H9 (cell line): ENCODE results near the gene SH3BGR. TPM values are rescaled to one million over a fixed set of nuclear protein-coding genes. Genes with fewer than 3 reads are reported as not detected.

Source experiments
- DNase-seq: peaks from one replicate; pipeline ENCODE4 v3.0.0-alpha.2; 2017
- H2AFZ ChIP-seq: one replicate; pipeline ENCODE4 v1.6.1; 2013; ENCODE audit warnings: mild to moderate bottlenecking, low read length, control low read depth, moderate library complexity
- H2AK5ac ChIP-seq: 2 replicates; pipeline ENCODE4 v1.6.1; 2013; ENCODE audit warnings: low read length, control low read depth, mixed read lengths; ENCODE audit not compliant: insufficient read length
- H2BK120ac ChIP-seq: one replicate; pipeline ENCODE4 v1.6.1; 2013; ENCODE audit warnings: low read depth, mild to moderate bottlenecking, low read length, control low read depth, inconsistent platforms; ENCODE audit not compliant: poor library complexity, severe bottlenecking
- H2BK12ac ChIP-seq: 2 replicates; pipeline ENCODE4 v1.6.1; 2013; ENCODE audit warnings: low read length, control low read depth, mixed read lengths, low read depth; ENCODE audit not compliant: insufficient read length
- H2BK15ac ChIP-seq: 2 replicates; pipeline ENCODE4 v1.6.1; 2013; ENCODE audit warnings: low read depth, low read length, control low read depth
- H2BK20ac ChIP-seq: one replicate; pipeline ENCODE4 v1.6.1; 2013; ENCODE audit warnings: low read depth, mild to moderate bottlenecking, low read length, control low read depth, inconsistent platforms; ENCODE audit not compliant: poor library complexity, severe bottlenecking
- H2BK5ac ChIP-seq: 2 replicates; pipeline ENCODE4 v1.6.1; 2013; ENCODE audit warnings: low read length, control low read depth, mixed read lengths; ENCODE audit not compliant: insufficient read length
- H3K14ac ChIP-seq: 2 replicates; pipeline ENCODE4 v1.6.1; 2013; ENCODE audit warnings: low read length, control low read depth; ENCODE audit not compliant: insufficient read depth
- H3K18ac ChIP-seq: 2 replicates; pipeline ENCODE4 v1.6.1; 2013; ENCODE audit warnings: low read depth, mild to moderate bottlenecking, mixed read lengths, low read length, control low read depth; ENCODE audit not compliant: insufficient read length
- H3K23ac ChIP-seq: 2 replicates; pipeline ENCODE4 v1.6.1; 2013; ENCODE audit warnings: low read length, control low read depth, mixed read lengths, low read depth; ENCODE audit not compliant: insufficient read length
- H3K23me2 ChIP-seq: 2 replicates; pipeline ENCODE4 v1.6.1; 2013; ENCODE audit warnings: low read depth, mild to moderate bottlenecking, mixed read lengths, low read length, control low read depth; ENCODE audit not compliant: insufficient read length, poor library complexity, severe bottlenecking
- H3K27ac ChIP-seq: 2 replicates; pipeline ENCODE4 v1.5.1; 2013; ENCODE audit warnings: low read length, control low read depth, mixed read lengths, low read depth; ENCODE audit not compliant: insufficient read length
- H3K27me3 ChIP-seq: 2 replicates; pipeline ENCODE4 v1.6.1; 2013; ENCODE audit warnings: low read length, control low read depth, inconsistent platforms; ENCODE audit not compliant: insufficient read depth
- H3K4ac ChIP-seq: 2 replicates; pipeline ENCODE4 v1.6.1; 2013; ENCODE audit warnings: low read depth, mild to moderate bottlenecking, control low read depth, inconsistent platforms, low read length, moderate library complexity
- H3K4me1 ChIP-seq: 2 replicates; pipeline ENCODE4 v1.6.1; 2013; ENCODE audit warnings: low read length, control low read depth, inconsistent platforms; ENCODE audit not compliant: insufficient read depth
- H3K4me2 ChIP-seq: 2 replicates; pipeline ENCODE4 v1.6.1; 2013; ENCODE audit warnings: low read length, control low read depth, mixed read lengths; ENCODE audit not compliant: insufficient read length, insufficient read depth
- H3K56ac ChIP-seq: 2 replicates; pipeline ENCODE4 v1.6.1; 2013; ENCODE audit warnings: low read depth, mild to moderate bottlenecking, mixed read lengths, low read length, control low read depth; ENCODE audit not compliant: insufficient read length
- H3K79me1 ChIP-seq: 2 replicates; pipeline ENCODE4 v1.6.1; 2013; ENCODE audit warnings: low read depth, mild to moderate bottlenecking, moderate library complexity, low read length, control low read depth, inconsistent platforms; ENCODE audit not compliant: insufficient read depth, poor library complexity, severe bottlenecking
- H3K79me2 ChIP-seq: 2 replicates; pipeline ENCODE4 v1.6.1; 2013; ENCODE audit warnings: low read length, control low read depth, inconsistent platforms; ENCODE audit not compliant: insufficient read depth
- H3K9ac ChIP-seq: 2 replicates; pipeline ENCODE4 v1.6.1; 2013; ENCODE audit warnings: low read length, control low read depth, mixed read lengths; ENCODE audit not compliant: insufficient read length; ENCODE audit errors: extremely low read depth
- H3K9me3 ChIP-seq: one replicate; pipeline ENCODE4 v1.6.1; 2013; ENCODE audit warnings: low read depth, low read length, inconsistent platforms; ENCODE audit not compliant: control insufficient read depth
- H3T11ph ChIP-seq: one replicate; pipeline ENCODE4 v1.6.1; 2013; ENCODE audit warnings: mild to moderate bottlenecking, low read length, control low read depth, inconsistent platforms
- H4K20me1 ChIP-seq: one replicate; pipeline ENCODE4 v1.6.1; 2013; ENCODE audit not compliant: control insufficient read depth, insufficient read length, insufficient read depth
- H4K5ac ChIP-seq: 2 replicates; pipeline ENCODE4 v1.6.1; 2013; ENCODE audit warnings: low read depth, mild to moderate bottlenecking, mixed read lengths, low read length, control low read depth; ENCODE audit not compliant: insufficient read length
- H4K8ac ChIP-seq: replicated peaks from 2 replicates; pipeline ENCODE4 v1.6.1; 2013; ENCODE audit warnings: low read length, control low read depth, mixed read lengths, low read depth; ENCODE audit not compliant: insufficient read length
- H4K91ac ChIP-seq: 2 replicates; pipeline ENCODE4 v1.6.1; 2013; ENCODE audit warnings: low read depth, mild to moderate bottlenecking, moderate library complexity, mixed read lengths, low read length, control low read depth; ENCODE audit not compliant: insufficient read length
- H3K27ac Mint-ChIP-seq, 3 experiments: 2 replicates in 2 of 3; 3 replicates in 1 of 3; pipeline ENCODE4 v1.8.0; 2020 to 2021; ENCODE audit warnings: mixed read lengths in 3 of 3, mild to moderate bottlenecking in 1 of 3, moderate library complexity in 1 of 3
- H3K27me3 Mint-ChIP-seq: 2 replicates; pipeline ENCODE4 v1.8.0; 2021; ENCODE audit warnings: low read depth, mild to moderate bottlenecking, moderate library complexity, mixed read lengths
- H3K36me3 Mint-ChIP-seq, 3 experiments: 2 replicates in 2 of 3; 3 replicates in 1 of 3; pipeline ENCODE4 v1.8.0; 2020 to 2021; ENCODE audit warnings: low read depth in 3 of 3, mixed read lengths in 3 of 3; ENCODE audit not compliant: insufficient read depth in 1 of 3
- H3K4me1 Mint-ChIP-seq, 2 experiments: 2 replicates each; pipeline ENCODE4 v1.8.0; 2020; ENCODE audit warnings: mixed read lengths in 2 of 2
- H3K4me3 Mint-ChIP-seq, 2 experiments: 2 replicates in 1 of 2; 3 replicates in 1 of 2; pipeline ENCODE4 v1.8.0; 2020 to 2021; ENCODE audit warnings: mild to moderate bottlenecking in 2 of 2, mixed read lengths in 2 of 2, moderate library complexity in 1 of 2
- H3K9me3 Mint-ChIP-seq, 2 experiments: 2 replicates in 1 of 2; 3 replicates in 1 of 2; pipeline ENCODE4 v1.8.0; 2020; ENCODE audit warnings: mild to moderate bottlenecking in 2 of 2, mixed read lengths in 2 of 2, moderate library complexity in 1 of 2
- WGBS: extraction: QIAGEN DNeasy Blood & Tissue Kit; methylation state at CpG from one replicate; pipeline ENCODE4 v1.1.7; 2013; ENCODE audit warnings: missing lambda C conversion rate, low lambda C conversion rate, mixed read lengths; ENCODE audit not compliant: insufficient read length; ENCODE audit errors: extremely low coverage; 5-methylcytosine and 5-hydroxymethylcytosine counted together
- total RNA-seq: library from RNA; stranded (reverse); gene quantifications from 2 replicates; pipeline ENCODE4 v1.2.1, GENCODE V29; 2021
- TF ChIP-seq, protein P1 (sequence below): fragments of 200-600 bp; sonication (generic); conservative IDR thresholded peaks from 3 replicates; pipeline ENCODE4 v1.8.0; 2021; ENCODE audit warnings: antibody characterized with exemption, mild to moderate bottlenecking

Gene SH3BGR
- total RNA-seq, 1 experiment from 2014 or later: 2.9 TPM

DNA sequence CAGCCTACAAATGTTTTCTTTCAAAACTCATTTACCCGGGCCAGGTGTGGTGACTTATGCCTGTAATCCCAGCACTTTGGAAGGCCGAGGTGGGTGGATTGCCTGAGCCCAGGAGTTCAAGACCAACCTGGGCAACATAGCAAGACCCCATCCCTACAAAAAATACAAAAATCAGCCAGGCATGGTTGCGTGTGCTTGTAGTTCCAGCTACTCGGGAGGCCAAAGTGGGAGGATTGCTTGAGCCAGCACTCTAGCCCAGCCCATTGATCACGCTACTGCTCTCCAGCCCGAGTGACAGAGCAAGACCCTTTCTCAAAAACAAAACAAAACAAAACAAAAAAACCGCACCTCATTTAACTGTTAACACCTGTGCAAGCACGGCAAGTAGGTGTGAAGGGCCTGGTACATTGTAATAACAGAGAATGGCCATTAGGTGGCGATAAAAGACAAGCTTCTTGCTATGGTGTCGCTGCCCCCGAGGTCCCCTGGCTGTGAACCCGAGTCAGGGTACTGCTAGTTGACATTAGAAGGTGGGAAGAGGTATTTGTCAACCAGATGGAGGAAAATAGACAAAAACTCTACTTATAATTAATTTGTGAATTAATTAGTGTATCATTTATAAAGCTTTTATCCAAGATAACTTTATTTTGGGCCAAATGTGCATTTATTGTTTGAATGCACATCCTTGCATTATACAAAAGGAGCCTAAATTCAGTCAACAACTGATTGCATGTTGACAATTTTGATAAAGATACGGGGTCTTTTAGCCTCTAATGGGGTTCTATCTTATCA, 66.5 kb downstream of the SH3BGR start:
- H3K4me2 ChIP-seq: no peak overlapping the region
- WGBS: no CpG with 5 or more reads among the region's 13 CpGs
- H3K4me3 Mint-ChIP-seq: no peak overlapping the region
- no peak overlapping the region for H3K27ac ChIP-seq
- no peak overlapping the region for H4K91ac ChIP-seq
- no peak overlapping the region for H4K8ac ChIP-seq
- H3K23ac ChIP-seq: no peak overlapping the region
- H3K9me3 Mint-ChIP-seq: no peaks in the 10 kb centered on the region; a peak in 1 of 5 replicates
- no peak overlapping the region for H2BK5ac ChIP-seq
- H3K4me1 Mint-ChIP-seq: peaks cover 8 to 20% of the 10 kb centered on the region in 2 experiments
- DNase-seq: peak; percentile 84
- H3K79me2 ChIP-seq: no peaks in the 10 kb centered on the region
- H3K27me3 ChIP-seq: no peaks in the 10 kb centered on the region
- H2BK20ac ChIP-seq: no peak overlapping the region
- H3K23me2 ChIP-seq: no peaks in the 10 kb centered on the region
- no peak overlapping the region for H3K14ac ChIP-seq
- H3T11ph ChIP-seq: no peak overlapping the region
- no peak overlapping the region for H3K4ac ChIP-seq
- H2BK15ac ChIP-seq: no peak overlapping the region
- no peak overlapping the region for H3K56ac ChIP-seq
- H4K20me1 ChIP-seq: no peaks in the 10 kb centered on the region
- TF ChIP-seq, protein P1, sequence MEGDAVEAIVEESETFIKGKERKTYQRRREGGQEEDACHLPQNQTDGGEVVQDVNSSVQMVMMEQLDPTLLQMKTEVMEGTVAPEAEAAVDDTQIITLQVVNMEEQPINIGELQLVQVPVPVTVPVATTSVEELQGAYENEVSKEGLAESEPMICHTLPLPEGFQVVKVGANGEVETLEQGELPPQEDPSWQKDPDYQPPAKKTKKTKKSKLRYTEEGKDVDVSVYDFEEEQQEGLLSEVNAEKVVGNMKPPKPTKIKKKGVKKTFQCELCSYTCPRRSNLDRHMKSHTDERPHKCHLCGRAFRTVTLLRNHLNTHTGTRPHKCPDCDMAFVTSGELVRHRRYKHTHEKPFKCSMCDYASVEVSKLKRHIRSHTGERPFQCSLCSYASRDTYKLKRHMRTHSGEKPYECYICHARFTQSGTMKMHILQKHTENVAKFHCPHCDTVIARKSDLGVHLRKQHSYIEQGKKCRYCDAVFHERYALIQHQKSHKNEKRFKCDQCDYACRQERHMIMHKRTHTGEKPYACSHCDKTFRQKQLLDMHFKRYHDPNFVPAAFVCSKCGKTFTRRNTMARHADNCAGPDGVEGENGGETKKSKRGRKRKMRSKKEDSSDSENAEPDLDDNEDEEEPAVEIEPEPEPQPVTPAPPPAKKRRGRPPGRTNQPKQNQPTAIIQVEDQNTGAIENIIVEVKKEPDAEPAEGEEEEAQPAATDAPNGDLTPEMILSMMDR: peak; percentile 96
- no peaks in the 10 kb centered on the region for H3K9me3 ChIP-seq
- no peaks in the 10 kb centered on the region for H3K79me1 ChIP-seq
- peaks cover 3% of the 10 kb centered on the region; the same call in 1 of the 2 replicates for H3K27me3 Mint-ChIP-seq
- H2BK12ac ChIP-seq: no peak overlapping the region
- H2AFZ ChIP-seq: no peak overlapping the region
- H3K27ac Mint-ChIP-seq: peak overlapping the region in 1 of 3 experiments; percentile 36; a peak in 1 of 7 replicates
- H3K36me3 Mint-ChIP-seq: peaks cover 0 to 5% (median 2%) of the 10 kb centered on the region in 3 experiments; a peak in 3 of 7 replicates
- no peak overlapping the region for H3K9ac ChIP-seq
- no peak overlapping the region for H4K5ac ChIP-seq
- no peak overlapping the region for H2AK5ac ChIP-seq
- H3K4me1 ChIP-seq: no peaks in the 10 kb centered on the region; the same call in 1 of the 2 replicates
- H3K18ac ChIP-seq: no peak overlapping the region
- H2BK120ac ChIP-seq: no peak overlapping the region
